HG03354 (cell line): ENCODE results near the gene LNX2.

ENCODE experiments used
- ATAC-seq: cut with Tn5 transposase; IDR thresholded peaks from one replicate; pipeline ENCODE4 v1.9.1; 2021; ENCODE audit warnings: mild to moderate bottlenecking; ENCODE audit not compliant: unreplicated experiment, poor library complexity, severe bottlenecking

The LNX2 gene

DNA sequence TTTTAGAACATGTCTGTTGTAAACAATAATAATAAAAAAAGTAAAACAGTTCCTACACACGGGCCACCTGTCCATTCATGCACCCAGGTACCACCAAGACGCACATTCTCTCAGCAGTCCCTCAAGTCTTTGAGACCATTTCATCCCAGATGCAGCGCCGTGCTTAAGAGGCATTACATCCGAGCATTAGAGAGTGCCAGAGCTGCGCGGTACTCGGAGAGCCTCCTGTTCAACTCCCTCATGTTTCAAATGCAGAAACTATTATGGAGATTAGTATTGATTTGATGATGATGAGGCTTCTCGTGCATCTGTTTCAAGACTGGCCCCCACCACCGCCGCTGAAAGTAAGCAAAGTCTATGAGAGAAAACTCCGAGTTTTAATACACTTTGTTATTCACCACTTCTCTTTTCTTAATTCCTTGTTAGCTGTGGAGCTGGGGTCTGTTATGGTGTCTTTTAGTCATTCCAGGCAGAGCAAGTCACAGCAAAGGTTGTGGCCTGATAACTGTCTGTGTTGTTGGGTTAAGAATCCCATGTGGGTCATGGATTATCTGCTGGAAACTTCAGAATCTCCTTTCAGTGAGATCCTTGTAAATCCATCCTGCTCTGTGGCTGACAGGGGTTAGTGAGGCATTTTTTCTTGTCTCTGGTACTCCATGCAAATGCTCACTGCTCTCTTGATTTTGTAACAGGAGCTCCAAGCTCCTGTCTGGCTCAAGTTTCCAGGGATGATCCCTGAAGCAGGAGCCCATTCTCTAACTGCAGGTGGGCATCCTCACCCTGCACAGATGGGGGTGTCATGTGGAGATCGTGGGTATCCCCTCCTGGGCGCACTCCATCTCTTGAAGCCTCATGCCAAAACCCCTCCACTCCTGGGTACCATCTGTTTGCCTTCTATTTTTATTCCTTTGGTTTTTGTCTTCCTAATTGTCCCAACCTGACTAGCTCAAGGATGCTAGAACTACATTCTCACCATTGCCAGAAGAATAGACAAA, 95.1 kb downstream of the LNX2 start:
- ATAC-seq = no peak

DNA sequence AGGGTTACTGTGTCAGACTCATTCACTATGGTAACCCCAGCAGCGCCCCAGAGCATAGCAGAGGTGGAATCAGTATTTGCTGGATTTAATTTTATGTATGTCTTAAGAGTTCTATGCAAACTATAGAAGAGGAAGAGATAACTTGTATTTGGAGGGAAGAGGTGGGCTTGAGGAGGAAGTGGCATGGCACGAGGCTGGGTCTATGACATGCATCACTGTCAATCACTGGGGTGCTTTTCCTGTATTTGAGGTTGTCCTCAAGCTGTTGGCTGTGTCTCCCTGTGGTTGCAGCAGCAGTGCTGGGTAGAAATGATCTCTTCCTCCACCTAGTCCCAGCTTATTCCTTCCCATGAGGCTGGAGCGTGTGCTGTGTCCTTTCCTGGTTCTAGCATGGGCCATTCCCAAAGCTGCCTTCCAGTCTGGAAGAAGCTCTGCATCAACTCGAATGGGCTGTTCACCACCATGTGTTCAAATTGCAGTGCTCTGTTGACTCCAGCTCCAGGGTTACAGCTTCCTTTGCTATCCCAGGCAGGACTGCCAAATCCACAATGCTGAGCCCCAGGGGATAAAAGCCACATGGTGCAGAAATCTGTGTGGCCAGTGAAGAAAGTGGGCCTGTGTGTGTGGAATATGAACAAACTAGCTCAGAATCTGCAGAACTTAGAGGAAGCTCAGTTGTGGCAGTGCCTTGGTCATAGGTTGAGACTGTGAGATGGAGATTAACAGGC, 96.8 kb downstream of the LNX2 start:
- no peak for ATAC-seq

DNA sequence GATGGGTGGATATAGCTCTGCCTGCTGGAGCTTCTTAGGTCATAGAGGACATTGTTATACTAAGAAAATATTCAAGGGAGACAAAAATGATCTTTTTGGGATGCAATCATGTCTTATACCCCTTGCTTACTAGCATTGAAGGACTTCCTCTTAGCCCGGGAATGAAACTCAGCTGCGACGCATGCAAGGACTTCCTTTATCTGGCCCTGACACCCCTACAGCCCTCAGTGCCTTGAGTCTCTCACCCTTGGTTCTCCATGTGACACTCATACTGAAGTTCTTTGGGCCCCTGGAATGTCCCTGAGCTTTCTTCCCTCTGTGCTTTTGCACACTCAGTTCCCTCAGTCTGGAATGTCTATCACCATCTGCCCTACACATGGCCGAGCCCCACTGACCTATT, 97.5 kb downstream of the LNX2 start:
- ATAC-seq = no peak

DNA sequence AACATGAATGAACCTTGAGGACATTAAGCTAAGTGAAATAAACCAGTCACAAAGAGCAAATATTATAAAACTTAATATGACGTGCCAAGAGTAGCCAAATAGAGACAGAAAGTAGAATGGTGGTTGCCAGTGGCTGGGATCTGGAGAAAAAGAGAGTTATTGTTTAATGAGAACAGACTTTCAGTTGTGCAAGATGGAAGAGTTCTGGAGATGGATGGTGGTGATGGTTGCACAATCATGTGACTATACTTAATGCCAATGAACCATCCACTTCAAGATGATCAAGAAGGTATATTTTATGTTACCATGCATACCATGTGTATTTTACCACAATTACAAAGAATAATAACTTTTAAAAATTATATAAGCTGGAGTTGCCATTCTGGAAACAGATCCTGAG, 104.2 kb downstream of the LNX2 start:
- no peak for ATAC-seq

DNA sequence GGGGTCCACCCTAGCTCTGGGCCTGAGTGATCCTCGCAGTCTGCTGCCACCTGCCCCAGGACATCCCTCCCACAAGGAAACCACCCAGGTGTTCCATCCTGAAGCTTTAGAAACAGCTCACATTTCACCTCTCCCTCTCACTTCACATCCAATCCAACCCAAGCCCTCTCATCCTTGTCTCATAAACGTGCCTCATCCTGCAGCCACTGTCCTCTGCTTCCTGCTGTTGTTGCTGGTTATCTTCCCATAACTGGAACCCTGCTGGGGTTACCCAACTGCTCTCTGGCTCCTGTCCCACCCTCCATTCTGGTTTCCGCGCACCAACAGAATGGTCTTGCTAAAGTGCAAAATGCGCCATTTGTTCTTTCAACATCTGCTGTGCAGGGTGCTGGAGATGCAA, 110.2 kb downstream of the LNX2 start:
- no peak for ATAC-seq

DNA sequence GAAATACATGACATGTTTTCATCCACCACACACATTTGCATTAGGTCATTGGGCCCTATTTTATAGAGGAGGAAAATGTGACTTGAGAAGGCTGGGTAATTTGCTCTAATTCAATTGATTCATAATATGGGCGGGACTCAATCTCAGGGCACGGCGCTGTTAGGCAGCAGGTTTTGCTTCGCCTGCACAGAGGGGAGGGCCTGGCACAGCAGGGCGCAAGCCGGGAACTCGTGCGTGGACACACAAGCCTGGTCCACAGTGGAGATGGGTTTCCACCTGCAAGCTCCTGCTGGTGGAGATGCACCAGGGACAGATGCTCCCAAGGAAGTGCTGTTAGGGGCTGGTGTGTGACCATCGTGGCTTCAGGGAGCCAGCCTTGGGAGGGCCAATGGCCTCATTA, 111.5 kb downstream of the LNX2 start:
- ATAC-seq = no peak

DNA sequence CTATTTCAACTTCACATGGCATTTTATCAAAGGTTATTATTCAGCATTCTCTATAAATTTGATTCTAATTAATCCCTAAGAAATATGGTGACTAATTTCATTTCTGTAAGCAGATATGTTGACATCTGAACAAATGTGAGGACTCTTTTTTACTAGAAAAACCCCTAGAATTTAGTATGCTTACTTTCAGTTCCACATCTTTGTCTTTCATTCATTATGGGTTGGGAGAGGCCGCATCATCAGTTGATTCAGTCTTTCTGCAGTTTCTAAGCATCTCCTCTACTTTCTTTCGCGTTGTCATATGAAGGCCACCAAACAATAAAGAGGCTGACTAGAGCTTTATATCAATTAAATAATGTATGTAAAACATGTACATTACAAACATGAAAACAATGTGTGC, 114.5 kb downstream of the LNX2 start:
- no peak for ATAC-seq

DNA sequence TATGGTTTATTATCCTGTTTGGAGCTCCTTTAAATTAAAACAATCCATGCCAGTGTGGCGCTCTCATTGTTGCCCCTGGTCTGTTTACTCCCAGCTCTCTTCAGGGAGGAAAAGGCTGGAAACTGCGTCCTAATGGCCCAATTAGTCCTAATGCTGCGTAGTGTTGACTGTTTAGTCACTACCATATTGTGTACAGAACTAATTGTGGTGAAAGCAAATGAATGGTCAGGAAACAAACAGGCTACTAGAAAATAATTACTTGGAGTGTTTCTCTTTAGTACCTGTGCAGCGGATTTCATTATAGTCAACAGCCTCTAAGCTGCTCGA, 115.5 kb downstream of the LNX2 start:
- ATAC-seq = no peak

DNA sequence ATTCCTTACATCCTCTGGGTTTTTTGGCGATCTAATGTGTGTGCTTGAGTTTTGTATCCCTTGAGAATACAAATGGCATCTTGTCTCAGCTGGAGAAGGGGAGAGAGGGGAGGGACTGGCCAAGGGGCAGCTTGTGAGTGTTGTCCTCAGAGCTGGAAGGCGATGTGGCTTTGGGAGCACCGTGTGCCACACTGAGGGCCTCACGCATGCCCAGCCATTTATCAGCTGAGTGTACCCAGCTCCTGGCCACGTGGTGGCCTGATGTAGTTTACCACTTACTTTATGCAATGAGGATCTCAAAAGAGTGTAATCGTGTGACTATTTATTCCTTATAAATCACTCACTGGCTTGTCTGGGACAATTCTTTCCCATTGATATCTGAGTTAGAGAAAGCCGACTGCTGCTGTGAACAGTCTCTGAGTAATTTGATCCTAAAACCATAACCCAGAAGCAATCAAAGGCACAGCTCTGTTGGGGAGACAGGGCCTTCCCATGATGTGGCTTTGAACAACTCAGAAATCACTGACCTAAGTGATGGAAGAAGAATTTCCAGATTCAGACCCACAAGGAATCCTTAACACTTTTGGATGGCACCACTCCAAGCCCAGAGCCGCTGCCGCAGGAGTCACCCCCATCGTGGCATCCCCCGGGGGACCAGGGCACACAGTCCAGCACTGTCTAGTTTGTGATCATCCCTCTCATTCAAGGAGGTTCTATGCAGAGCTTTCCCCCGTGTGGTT, 116.0 kb downstream of the LNX2 start:
- ATAC-seq = no peak

DNA sequence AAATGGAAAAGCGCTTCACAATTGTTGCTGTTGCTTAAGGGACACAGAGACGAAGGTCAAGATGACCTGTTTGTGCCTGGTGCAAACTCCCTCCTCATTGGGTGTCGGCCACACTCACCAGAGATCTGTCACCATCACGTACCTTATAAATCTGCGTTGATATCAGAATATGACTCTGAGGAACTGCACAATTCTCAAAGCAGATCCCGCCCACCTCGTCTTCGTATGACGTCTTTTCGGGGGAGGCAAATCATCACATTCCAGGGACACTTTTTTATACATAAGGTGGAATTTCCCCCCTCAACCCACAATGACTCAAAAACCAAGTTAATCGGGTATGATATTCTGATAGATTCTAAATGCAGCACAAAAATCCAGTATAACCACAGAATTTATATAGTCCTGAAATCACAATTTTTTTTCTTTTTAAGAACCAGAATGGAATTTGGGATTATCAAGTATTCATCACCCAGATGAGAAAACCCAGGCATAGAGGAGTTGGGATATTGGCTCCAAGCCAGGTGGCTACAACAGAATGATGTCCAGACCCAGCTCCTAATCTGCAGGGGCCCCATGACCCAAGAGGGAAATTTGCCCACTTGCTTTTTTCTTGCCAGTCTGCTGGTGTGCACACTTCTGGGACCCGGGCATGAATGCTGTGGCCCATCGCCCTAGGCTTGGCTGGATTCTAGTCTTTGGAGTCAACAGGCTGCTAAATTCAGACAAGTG, 119.4 kb downstream of the LNX2 start:
- ATAC-seq = no peak

DNA sequence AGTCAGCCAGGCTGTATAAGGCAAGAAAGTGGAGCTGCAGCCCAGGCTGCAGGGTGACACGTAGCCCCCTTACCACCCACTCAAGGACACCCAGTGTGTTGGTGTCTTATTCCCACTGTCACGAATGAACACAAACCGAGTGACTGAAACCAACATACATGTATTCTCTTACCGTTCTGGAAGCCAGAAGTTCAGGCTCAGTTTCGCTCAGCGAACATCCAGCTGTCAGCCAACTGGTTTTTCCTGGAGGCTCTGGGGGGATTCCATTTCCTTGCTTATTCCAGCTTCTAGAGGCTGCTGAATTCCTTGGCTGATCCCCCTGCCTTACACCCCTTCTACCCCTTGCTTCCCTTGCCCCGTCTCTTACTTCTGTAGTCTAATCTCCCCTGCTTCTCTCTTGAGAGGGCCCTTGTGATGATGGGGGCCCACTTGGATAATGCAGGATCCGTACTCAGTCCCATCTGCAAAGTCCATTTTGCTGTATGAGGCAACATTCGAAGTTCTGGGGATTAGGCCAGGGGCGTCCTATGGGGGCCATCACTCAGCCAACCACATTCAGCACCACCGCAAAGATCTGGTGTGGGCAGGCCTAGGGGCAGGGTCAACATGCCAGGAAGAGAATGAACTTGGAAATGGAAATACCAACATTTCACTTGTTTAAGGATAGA, 122.6 kb downstream of the LNX2 start:
- no peak for ATAC-seq

DNA sequence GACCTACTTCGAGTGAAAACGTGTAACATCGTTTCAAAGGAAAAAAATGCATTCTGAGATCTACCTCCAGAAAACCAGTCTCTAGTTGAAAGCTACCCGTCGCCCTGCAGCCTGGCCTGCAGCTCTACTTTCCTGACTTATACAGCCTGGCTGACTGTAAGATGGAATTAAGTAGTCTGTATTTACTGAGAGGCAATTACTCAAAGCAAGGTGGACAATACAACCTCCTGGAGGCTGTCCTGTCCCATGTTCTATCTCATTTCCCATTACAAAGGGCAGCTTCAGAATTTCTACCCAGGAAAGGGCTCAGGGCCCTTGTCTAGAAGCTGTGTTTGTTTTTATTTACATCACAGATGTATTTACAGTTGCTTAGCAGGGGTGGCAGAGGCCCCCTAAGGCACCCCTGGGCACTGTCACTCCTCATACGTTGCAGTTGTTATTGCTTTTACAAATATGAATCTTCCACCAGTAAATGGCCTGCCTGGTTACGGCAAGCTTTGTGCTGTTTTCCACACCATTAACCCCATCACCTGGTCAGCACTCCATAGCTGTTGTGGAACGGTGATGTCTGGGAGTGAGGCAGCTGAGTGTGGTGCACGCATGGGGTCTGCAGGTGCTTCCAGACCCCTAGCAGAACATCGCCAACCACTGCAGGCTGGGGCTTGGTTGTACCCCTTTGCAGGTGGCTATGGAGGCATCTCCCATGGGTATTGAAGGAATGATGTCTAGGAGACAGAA, 123.6 kb downstream of the LNX2 start:
- ATAC-seq = no peak

DNA sequence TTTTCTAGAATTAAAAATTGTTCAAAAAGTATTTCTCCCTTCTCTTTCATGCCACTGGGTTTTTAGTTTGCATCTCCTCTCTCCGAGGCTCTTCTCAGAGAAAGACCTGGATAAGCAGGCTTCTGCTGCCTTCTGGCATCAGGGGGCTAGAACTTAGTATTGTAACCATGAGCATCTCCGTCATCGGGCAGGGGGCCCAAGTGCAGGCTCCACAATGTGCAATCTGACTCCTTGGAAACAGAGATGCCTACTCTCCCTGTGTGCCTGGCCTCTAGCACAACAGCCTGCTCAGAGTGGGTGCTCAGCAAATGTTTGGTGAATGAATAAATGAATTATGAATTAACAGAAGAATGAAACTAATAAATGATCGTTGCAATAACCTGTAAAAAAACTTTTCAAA, 124.3 kb downstream of the LNX2 start:
- ATAC-seq = no peak
